Ectodermal cell (in vitro differentiated cells): ENCODE results near the gene WLS.

Source experiments
- H3K27ac ChIP-seq: 2 replicates; pipeline ENCODE4 v1.7.0; 2013; ENCODE audit warnings: mild to moderate bottlenecking, low read depth, low read length; ENCODE audit not compliant: insufficient read depth, poor library complexity, severe bottlenecking
- H3K27me3 ChIP-seq: 2 replicates; pipeline ENCODE4 v1.7.0; 2013; ENCODE audit warnings: mild to moderate bottlenecking, low read length; ENCODE audit not compliant: insufficient read depth, control insufficient read depth, poor library complexity, severe bottlenecking
- H3K36me3 ChIP-seq: one replicate; pipeline ENCODE4 v1.7.0; 2013; ENCODE audit warnings: low read length; ENCODE audit not compliant: control insufficient read depth, insufficient read depth
- H3K4me1 ChIP-seq: one replicate; pipeline ENCODE4 v1.7.0; 2013; ENCODE audit warnings: low read length; ENCODE audit not compliant: control insufficient read depth, insufficient read depth
- H3K4me3 ChIP-seq: 2 replicates; pipeline ENCODE4 v1.7.0; 2013; ENCODE audit warnings: low read depth, low read length, control low read depth; ENCODE audit not compliant: insufficient read depth
- H3K9me3 ChIP-seq: 2 replicates; pipeline ENCODE4 v1.7.0; 2013; ENCODE audit warnings: mild to moderate bottlenecking, low read length, moderate library complexity; ENCODE audit not compliant: control insufficient read depth
- WGBS, 2 experiments: methylation state at CpG; one replicate each; pipeline ENCODE4 v1.1.7; 2013; ENCODE audit warnings: missing lambda C conversion rate in 2 of 2; 5-methylcytosine and 5-hydroxymethylcytosine counted together

Gene WLS

DNA sequence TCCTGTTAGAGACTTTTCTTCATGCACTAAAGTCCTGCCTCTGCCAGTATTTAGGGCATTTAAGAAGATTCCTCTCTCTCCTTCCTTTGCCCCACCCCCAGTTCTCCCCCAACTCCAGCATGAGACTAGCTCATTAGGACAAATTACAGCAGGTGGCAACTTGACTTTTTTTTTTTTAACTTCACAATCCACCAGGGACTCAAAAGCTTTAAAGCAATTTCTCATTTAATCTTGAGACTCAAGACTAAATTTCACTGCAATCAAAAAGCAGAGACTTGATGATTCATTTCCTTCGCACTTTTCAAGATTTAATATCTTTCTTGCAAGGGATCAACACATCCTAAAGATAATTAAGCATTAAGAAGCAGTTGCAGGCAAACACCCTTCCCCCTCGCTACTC, 74.9 kb downstream of the WLS start:
- H3K36me3 ChIP-seq: peaks cover 41% of the 10 kb centered on the region
- no peaks in the 10 kb centered on the region for H3K9me3 ChIP-seq
- H3K27ac ChIP-seq: no peak overlapping the region
- H3K4me1 ChIP-seq: peaks cover 4% of the 10 kb centered on the region
- 94 to 96% methylated on average over 2 of the region's 2 CpGs for WGBS, 2 experiments
- H3K4me3 ChIP-seq: no peak overlapping the region
- no peaks in the 10 kb centered on the region for H3K27me3 ChIP-seq

DNA sequence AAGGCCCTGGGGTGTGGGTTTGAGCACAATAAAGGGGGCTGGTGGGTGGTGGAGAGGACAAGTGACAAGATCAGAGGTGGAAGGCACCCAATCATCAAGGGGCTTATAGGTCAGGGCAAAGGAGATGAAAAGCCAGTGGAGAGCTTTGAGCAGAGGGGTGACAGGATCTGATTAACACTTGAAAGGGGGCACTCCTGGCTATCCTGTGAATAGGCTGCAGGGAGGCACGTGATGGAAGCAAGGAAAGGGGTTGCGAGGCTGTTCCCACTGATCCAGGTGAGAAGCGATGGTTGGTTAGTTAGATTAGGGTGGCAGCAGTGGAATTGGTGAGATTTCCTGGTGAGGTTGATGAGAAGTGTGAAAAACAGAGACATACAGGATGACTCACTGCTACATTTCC, 80.6 kb downstream of the WLS start:
- H3K9me3 ChIP-seq: no peaks in the 10 kb centered on the region
- H3K4me3 ChIP-seq: no peak overlapping the region
- 53 to 55% methylated on average over 3 of the region's 3 CpGs for WGBS, 2 experiments
- H3K36me3 ChIP-seq: peaks cover 64% of the 10 kb centered on the region
- H3K27ac ChIP-seq: no peak overlapping the region
- no peaks in the 10 kb centered on the region for H3K27me3 ChIP-seq
- H3K4me1 ChIP-seq: no peaks in the 10 kb centered on the region

DNA sequence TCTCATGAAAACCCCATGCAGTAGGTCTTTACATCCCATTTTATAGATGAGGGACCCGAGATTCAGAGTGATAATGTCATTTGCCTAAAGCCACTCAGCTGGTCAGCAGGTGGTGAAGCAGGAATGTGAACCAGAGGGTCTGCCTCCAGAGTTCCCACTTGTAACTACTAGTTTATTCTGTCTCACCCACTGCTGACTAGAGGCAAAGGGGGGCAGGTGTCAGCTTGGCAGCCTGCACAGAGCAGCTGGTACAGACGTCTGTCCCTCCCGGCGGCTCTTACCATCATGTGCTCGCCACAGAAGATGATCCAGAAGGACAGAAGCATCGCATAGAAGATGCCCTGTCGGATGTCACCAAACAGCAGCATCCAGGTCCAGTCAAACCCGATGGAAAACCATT, 82.4 kb downstream of the WLS start:
- Histone ChIP-seq H3K27me3 (no peaks in the 10 kb centered on the region), H3K4me3 (no peak overlapping the region), H3K4me1 (no peaks in the 10 kb centered on the region), H3K9me3 (no peaks in the 10 kb centered on the region), H3K27ac (no peak overlapping the region), H3K36me3 (peaks cover 73% of the 10 kb centered on the region)
- WGBS, 2 experiments: 95 to 96% methylated on average over 8 of the region's 8 CpGs

DNA sequence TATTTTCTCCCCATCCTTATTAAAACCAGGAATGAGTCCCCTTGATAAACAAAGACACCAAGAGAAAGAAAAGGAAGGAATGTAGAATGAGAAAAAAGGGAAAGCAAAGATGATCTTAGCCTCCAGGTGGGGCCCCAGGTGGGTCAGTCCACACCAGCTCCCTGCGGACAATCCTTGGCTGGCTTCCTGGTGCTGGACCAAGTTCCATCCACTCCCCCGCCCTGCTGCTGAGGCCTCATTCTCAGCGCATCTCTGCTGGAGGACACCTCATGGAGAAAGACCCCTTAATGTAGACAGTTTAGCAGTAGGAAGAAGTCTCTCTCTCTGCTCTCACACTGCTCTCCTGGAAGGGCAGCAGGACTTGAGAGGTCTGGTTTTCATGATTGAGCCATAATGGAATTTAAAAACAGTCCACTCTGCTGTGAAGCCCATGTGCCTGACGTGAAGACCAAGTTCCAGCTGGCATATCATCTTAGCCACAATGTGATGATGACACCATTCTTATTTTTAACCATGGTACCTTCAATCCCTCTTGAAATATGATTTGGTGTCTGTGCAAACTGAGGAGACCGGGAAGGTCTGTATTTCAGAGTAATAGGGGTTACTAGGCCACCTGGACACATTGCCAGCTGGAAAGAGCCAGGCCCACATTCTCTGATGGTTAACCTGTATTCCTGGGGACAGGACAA, 83.1 kb downstream of the WLS start:
- Histone ChIP-seq H3K27ac (no peak overlapping the region), H3K36me3 (peaks cover 76% of the 10 kb centered on the region), H3K9me3 (no peaks in the 10 kb centered on the region), H3K4me1 (no peaks in the 10 kb centered on the region), H3K27me3 (no peaks in the 10 kb centered on the region), H3K4me3 (no peak overlapping the region)
- 94 to 97% methylated on average over 5 of the region's 5 CpGs for WGBS, 2 experiments

DNA sequence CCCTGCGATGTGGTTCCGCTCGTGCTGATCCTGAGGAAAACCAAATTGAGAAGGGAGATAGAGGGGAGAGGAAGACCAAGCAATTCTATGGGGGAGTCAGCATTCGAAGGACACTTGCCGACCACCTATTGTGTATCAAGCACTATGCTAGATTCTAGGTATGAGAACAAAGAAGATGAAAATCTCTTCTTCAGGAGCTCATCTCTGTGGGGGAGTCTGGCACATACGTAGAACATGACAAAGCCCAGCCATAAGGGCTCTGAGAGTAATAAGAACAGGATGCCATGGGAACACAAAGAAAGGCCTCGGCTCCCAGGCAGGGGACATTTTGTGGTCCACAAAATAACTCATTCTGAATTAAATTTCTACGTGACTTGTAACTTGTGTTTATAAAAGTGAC, 83.7 kb downstream of the WLS start:
- no peak overlapping the region for H3K4me3 ChIP-seq
- H3K36me3 ChIP-seq: peaks cover 79% of the 10 kb centered on the region
- WGBS, 2 experiments: 94 to 97% methylated on average over 7 to 8 of the region's 8 CpGs
- no peaks in the 10 kb centered on the region for H3K4me1 ChIP-seq
- no peaks in the 10 kb centered on the region for H3K27me3 ChIP-seq
- no peaks in the 10 kb centered on the region for H3K9me3 ChIP-seq
- no peak overlapping the region for H3K27ac ChIP-seq

DNA sequence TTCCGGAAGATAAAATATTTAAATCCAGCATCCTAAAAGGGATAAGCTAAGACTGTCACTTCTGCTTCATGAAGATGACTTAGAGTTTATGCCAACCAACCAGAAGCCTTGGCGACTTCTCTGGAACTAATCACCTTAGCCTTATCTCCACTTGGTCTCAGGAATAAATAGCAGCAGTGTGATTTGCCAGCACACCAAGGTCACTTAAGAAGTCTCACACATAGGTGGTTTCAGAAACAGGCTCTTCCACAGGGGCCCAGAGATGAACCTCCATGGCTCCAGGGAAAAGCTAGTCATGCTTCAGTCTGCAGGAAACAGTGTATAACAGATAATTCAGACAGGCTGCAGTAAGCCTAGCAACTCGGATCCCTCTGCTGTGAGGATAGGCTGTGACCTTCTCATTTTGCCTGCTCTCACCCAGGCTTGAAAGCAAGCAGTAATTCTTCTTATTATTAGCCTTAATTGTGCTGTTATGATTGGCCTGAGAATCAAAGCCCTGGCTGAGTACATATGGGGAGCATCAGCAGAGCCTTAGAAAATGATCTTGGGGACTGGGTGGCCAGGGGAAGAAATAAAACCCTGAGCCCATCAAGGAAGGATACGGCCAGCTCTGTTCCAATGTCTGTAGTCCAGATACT, 84.7 kb downstream of the WLS start:
- no peak overlapping the region for H3K27ac ChIP-seq
- WGBS, 2 experiments: 77 to 85% methylated on average over 4 of the region's 4 CpGs
- no peak overlapping the region for H3K4me3 ChIP-seq
- peaks cover 70% of the 10 kb centered on the region for H3K36me3 ChIP-seq
- no peaks in the 10 kb centered on the region for H3K27me3 ChIP-seq
- H3K9me3 ChIP-seq: no peaks in the 10 kb centered on the region
- H3K4me1 ChIP-seq: no peaks in the 10 kb centered on the region

DNA sequence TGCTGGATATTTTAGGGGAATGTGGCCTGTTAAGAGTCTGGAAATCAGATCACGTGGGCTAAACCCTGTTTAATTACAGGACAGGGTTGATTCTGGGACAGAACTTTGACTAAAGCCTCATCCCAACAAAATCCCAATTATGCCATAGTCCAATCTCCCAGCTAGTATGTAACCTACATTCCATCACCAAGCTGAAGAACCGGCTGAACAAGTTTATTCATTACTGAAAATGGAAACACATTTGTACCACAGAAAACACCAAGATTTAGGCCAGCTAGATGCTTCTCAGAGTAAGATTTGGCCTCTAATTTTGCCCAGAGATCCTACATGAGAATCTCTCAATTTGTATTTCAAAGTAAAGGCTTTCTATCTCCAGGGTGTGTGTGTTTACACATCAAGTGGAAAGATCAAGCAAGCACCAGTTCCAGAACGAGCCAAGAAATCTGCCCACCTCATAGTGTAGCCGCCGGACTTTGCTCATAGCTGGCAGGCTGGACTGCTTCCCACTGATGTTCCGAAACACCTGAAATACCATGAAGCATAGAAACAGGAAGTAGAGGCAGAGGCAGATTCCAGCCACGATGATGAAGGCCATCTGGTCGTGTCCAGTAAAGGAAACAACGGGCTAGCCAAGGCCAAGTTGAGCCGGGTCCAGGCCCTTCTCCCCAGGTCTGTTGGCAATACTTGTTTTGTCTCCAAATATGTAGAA, 86.8 kb downstream of the WLS start:
- Histone ChIP-seq H3K27ac (no peak overlapping the region), H3K36me3 (peaks cover 68% of the 10 kb centered on the region), H3K27me3 (no peaks in the 10 kb centered on the region), H3K9me3 (no peaks in the 10 kb centered on the region), H3K4me3 (no peak overlapping the region), H3K4me1 (peaks cover 18% of the 10 kb centered on the region)
- 94 to 97% methylated on average over 10 of the region's 10 CpGs for whole genome bisulfite sequencing, 2 experiments

DNA sequence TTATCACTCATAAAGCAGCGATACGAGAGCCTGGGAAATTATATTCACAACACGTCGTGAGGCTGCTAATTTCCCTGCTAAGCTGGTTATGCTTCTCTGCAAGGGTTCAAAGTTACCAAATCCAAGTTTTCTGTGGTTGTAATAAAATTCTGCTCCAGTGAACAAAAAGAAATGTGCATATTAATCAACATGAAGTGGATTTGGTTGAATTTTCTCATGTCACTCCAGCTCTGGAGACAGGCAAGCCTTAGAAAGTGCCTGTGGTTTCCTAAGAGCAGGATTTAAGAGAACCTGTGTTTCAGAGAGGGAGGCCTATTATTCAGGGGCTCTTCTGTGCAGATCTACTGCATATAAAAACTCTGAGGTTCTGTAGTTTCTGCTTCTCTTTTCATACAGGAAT, 87.5 kb downstream of the WLS start:
- Histone ChIP-seq H3K27ac (no peak overlapping the region), H3K4me1 (peaks cover 18% of the 10 kb centered on the region), H3K9me3 (no peaks in the 10 kb centered on the region), H3K4me3 (no peak overlapping the region), H3K36me3 (peaks cover 66% of the 10 kb centered on the region), H3K27me3 (no peaks in the 10 kb centered on the region)
- 93 to 98% methylated on average over 4 of the region's 4 CpGs for WGBS, 2 experiments

DNA sequence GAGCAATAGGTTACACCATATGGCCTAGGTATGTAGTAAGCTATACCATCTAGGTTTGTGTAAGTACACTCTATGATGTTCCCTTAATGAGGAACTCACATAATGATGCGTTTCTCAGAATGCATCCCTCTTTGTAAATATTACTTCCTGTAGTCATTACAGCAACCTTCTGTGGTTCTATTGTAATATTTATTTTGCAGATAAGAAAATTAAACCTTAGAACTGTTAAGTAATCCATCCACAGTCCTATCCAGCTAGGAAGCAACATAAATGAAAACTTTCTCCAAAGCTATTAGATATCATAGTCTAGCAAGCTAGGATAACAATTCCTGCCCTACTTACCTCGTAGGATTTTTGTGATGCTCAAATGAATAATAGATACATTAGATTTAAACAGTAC, 88.7 kb downstream of the WLS start:
- H3K27me3 ChIP-seq: no peaks in the 10 kb centered on the region
- H3K4me3 ChIP-seq: no peak overlapping the region
- H3K4me1 ChIP-seq: peaks cover 18% of the 10 kb centered on the region
- H3K9me3 ChIP-seq: no peaks in the 10 kb centered on the region
- no peak overlapping the region for H3K27ac ChIP-seq
- H3K36me3 ChIP-seq: peaks cover 61% of the 10 kb centered on the region
- WGBS, 2 experiments: 92% methylated on average over 2 of the region's 2 CpGs; no CpG with 5 or more reads in 1 of the 2 experiments

DNA sequence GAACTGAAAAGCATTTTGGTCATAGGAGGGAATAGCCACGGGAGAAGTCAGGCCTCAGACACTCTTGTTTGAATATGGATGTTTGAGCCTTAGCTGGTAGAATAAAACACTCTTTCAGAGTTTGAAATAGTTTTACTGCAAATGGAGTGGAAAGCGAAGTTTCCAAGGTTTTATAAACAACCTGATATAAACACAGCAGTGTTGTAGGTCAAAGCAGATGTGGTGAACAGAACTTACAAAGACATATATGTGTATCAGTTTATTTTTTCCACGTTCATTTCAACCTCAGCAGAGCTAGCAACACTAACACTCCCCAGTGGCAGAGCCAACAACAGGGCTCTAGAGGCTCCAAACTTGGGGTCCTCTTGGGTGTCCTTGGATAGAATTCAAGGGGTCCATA, 89.9 kb downstream of the WLS start:
- no peak overlapping the region for H3K27ac ChIP-seq
- WGBS, 2 experiments: 83 to 84% methylated on average over 3 of the region's 3 CpGs
- H3K36me3 ChIP-seq: peaks cover 61% of the 10 kb centered on the region
- H3K27me3 ChIP-seq: no peaks in the 10 kb centered on the region
- no peaks in the 10 kb centered on the region for H3K9me3 ChIP-seq
- peaks cover 18% of the 10 kb centered on the region for H3K4me1 ChIP-seq
- no peak overlapping the region for H3K4me3 ChIP-seq
